ENCODE measurements around the gene PAPPA2.

Gene PAPPA2

GRCh38 chr1:176765608-176766007 is 302.6 kb downstream of the PAPPA2 start:
- DNase-seq (ENCODE audit: low read depth in 2 of 2), result no peak

GRCh38 chr1:176766779-176767178 is 303.8 kb downstream of the PAPPA2 start:
- no peak for DNase-seq (ENCODE audit: low read depth in 2 of 2)

GRCh38 chr1:176767714-176768136 is 304.8 kb downstream of the PAPPA2 start:
- DNase-seq (ENCODE audit: low read depth in 2 of 2), result no peak

GRCh38 chr1:176768532-176768931 is 305.6 kb downstream of the PAPPA2 start:
- DNase-seq (ENCODE audit: low read depth in 2 of 2), result no peak

GRCh38 chr1:176770066-176770465 is 307.1 kb downstream of the PAPPA2 start:
- no peak for DNase-seq (ENCODE audit: low read depth in 2 of 2)

- no peak for DNase-seq (ENCODE audit: low read depth in 2 of 2)
Observed at GRCh38 chr1:176773038-176773437, 310.1 kb downstream of the PAPPA2 start.

GRCh38 chr1:176774224-176774623 is 311.2 kb downstream of the PAPPA2 start:
- no peak for DNase-seq (ENCODE audit: low read depth in 2 of 2)

- DNase-seq (ENCODE audit: low read depth in 2 of 2), result no peak
Observed at GRCh38 chr1:176775378-176775777, 312.4 kb downstream of the PAPPA2 start.

GRCh38 chr1:176775996-176776395 is 313.0 kb downstream of the PAPPA2 start:
- DNase-seq (ENCODE audit: low read depth in 2 of 2), result no peak

GRCh38 chr1:176778056-176778455 is 315.1 kb downstream of the PAPPA2 start:
- no peak for DNase-seq (ENCODE audit: low read depth in 2 of 2)

- DNase-seq (ENCODE audit: low read depth in 2 of 2), result no peak
Observed at GRCh38 chr1:176779992-176780328, 317.0 kb downstream of the PAPPA2 start.

- DNase-seq (ENCODE audit: low read depth in 2 of 2), result no peak
Observed at GRCh38 chr1:176783309-176783708, 320.3 kb downstream of the PAPPA2 start.

- no peak for DNase-seq (ENCODE audit: low read depth in 2 of 2)
Observed at GRCh38 chr1:176785056-176785455, 322.1 kb downstream of the PAPPA2 start.

- no peak for DNase-seq (ENCODE audit: low read depth in 2 of 2)
Observed at GRCh38 chr1:176785791-176786190, 322.8 kb downstream of the PAPPA2 start.

GRCh38 chr1:176786274-176786673 is 323.3 kb downstream of the PAPPA2 start:
- no peak for DNase-seq (ENCODE audit: low read depth in 2 of 2)

- DNase-seq (ENCODE audit: low read depth in 2 of 2), result no peak
Observed at GRCh38 chr1:176789571-176790090, 326.7 kb downstream of the PAPPA2 start.

- DNase-seq (ENCODE audit: low read depth in 2 of 2), result no peak
Observed at GRCh38 chr1:176790786-176791185, 327.8 kb downstream of the PAPPA2 start.

GRCh38 chr1:176791906-176792305 is 328.9 kb downstream of the PAPPA2 start:
- DNase-seq (ENCODE audit: low read depth in 2 of 2), result no peak

GRCh38 chr1:176794897-176795508 is 332.0 kb downstream of the PAPPA2 start:
- DNase-seq (ENCODE audit: low read depth in 2 of 2), result no peak

- no peak for DNase-seq (ENCODE audit: low read depth in 2 of 2)
Observed at GRCh38 chr1:176795929-176796328, 333.0 kb downstream of the PAPPA2 start.

GRCh38 chr1:176796583-176796982 is 333.6 kb downstream of the PAPPA2 start:
- no peak for DNase-seq (ENCODE audit: low read depth in 2 of 2)

GRCh38 chr1:176799327-176799726 is 336.4 kb downstream of the PAPPA2 start:
- no peak for DNase-seq (ENCODE audit: low read depth in 2 of 2)

GRCh38 chr1:176800978-176801513 is 338.1 kb downstream of the PAPPA2 start:
- no peak for DNase-seq (ENCODE audit: low read depth in 2 of 2)

GRCh38 chr1:176801514-176802020 is 338.6 kb downstream of the PAPPA2 start:
- no peak for DNase-seq (ENCODE audit: low read depth in 2 of 2)
